Measurements from ENCODE around the gene SLC22A4.

DNA sequence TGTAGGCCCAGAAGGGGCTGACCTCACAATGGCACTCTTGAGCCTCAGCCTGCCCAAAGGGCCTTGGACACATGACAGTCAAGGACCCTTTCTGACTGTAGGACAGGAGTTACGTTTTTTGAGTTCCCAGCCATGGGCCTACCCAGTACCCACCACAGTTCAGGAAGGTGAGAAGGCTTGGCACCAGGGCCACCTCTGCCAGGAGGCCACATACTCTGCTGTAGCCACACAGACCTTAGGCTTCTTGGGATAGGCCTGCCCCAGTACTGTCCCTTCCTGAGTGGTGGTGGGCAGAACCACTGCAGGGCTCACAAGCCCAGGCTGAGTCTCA is 23.9 kb upstream of the SLC22A4 start:
- TF ChIP-seq EZH2phosphoT487 (IDR thresholded peaks at IDR 0.05; ENCODE audit: insufficient read depth, low read depth) (no peak), EZH2 (IDR thresholded peaks at IDR 0.05; ENCODE audit: insufficient read depth, poor library complexity, severe bottlenecking) (no peak)

All from GM23248 (cell line).